HepG2 (cell line): ENCODE measurements around the gene SIX5. TPM values are rescaled to one million over a fixed set of nuclear protein-coding genes. Genes with fewer than 3 reads are reported as not detected.

Experiments
- ATAC-seq: fragments of 200-7000 bp; cut with Tn5 transposase; 3 replicates; pipeline ENCODE4 v1.9.1; 2020; ENCODE audit warnings: mild to moderate bottlenecking, moderate library complexity
- BruUV-seq: library from RNA; stranded (reverse); fragments of 400-500 nt; replicated peaks from 2 replicates; lab custom pipeline; 2021; lab: Mats Ljungman, UMichigan
- CTCF ChIA-PET: fragments of 300-600 bp; formaldehyde crosslinking; extraction: SDS; loops from one replicate; lab custom pipeline; 2021; ENCODE audit warnings: low total read pairs, inconsistent platforms, low intra/inter-chr PET ratio; lab: Yijun Ruan, JAX
- POLR2A ChIA-PET: fragments of 350-600 bp; sonication (Branson Sonifier 250); formaldehyde crosslinking; loops from one replicate; lab custom pipeline; 2020; ENCODE audit warnings: antibody characterized with exemption, inconsistent platforms; lab: Yijun Ruan, JAX
- DNase-seq: peaks from one replicate; pipeline ENCODE4 v3.0.0-alpha.2; 2015; ENCODE audit warnings: low spot score
- FAIRE-seq: peaks from 3 replicates; lab custom pipeline; 2011; peaks lifted over from hg19 to GRCh38; lab: Jason Lieb, UNC
- H2AFZ ChIP-seq: one replicate; pipeline ENCODE4 v1.6.1; 2011; ENCODE audit warnings: low read length, inconsistent platforms
- H3K27ac ChIP-seq: fragments of 300-600 bp; 3 replicates; pipeline ENCODE4 v1.8.0; 2011; ENCODE audit warnings: mixed run types, mild to moderate bottlenecking, mixed read lengths, low read length, inconsistent platforms; ENCODE audit not compliant: insufficient read depth; ENCODE audit errors: extremely low read length
- H3K27me3 ChIP-seq, 2 experiments: fragments of 200-600 bp in 1 of 2; 2 replicates in 1 of 2; 3 replicates in 1 of 2; pipeline versions ENCODE4 v1.6.0 to v1.8.0; 2011; ENCODE audit warnings: low read length in 2 of 2, mild to moderate bottlenecking in 2 of 2, moderate library complexity in 2 of 2, inconsistent platforms in 1 of 2; ENCODE audit not compliant: insufficient read depth in 2 of 2, control insufficient read depth in 1 of 2
- H3K36me3 ChIP-seq, 2 experiments: fragments of 200-600 bp in 1 of 2; replicated peaks in 1 of 2; 2 replicates in 1 of 2; 3 replicates in 1 of 2; pipeline versions ENCODE4 v1.5.1 to v1.8.0; 2011; ENCODE audit warnings: low read length in 2 of 2, inconsistent platforms in 1 of 2; ENCODE audit not compliant: insufficient read depth in 2 of 2, control insufficient read depth in 1 of 2
- H3K4me1 ChIP-seq: 2 replicates; pipeline ENCODE4 v1.5.1; 2012; ENCODE audit warnings: low read length, inconsistent platforms; ENCODE audit not compliant: insufficient read depth
- H3K4me2 ChIP-seq: 2 replicates; pipeline ENCODE4 v1.6.0; 2011; ENCODE audit warnings: low read depth, low read length, inconsistent platforms
- H3K4me3 ChIP-seq, 3 experiments: fragments of 200-600 bp in 1 of 3; sonication (generic), shearing (Covaris generic) in 1 of 3; replicated peaks in 1 of 3; 2 replicates each; pipeline ENCODE4 v1.5.1; 2011 to 2016; ENCODE audit warnings: low read length in 3 of 3, inconsistent platforms in 2 of 3, low read depth in 2 of 3, mild to moderate bottlenecking in 2 of 3, control low read depth in 1 of 3, mixed read lengths in 1 of 3; ENCODE audit not compliant: insufficient read depth in 1 of 3
- H3K79me2 ChIP-seq: one replicate; pipeline ENCODE4 v1.6.1; 2011; ENCODE audit warnings: low read length, inconsistent platforms; ENCODE audit not compliant: insufficient read depth
- H3K9ac ChIP-seq: 2 replicates; pipeline ENCODE4 v1.6.0; 2011; ENCODE audit warnings: mild to moderate bottlenecking, low read depth, low read length, inconsistent platforms; ENCODE audit not compliant: insufficient read depth
- H3K9me3 ChIP-seq: 2 replicates; pipeline ENCODE4 v1.5.1; 2012; ENCODE audit warnings: mild to moderate bottlenecking, low read length
- H4K20me1 ChIP-seq: 2 replicates; pipeline ENCODE4 v1.6.0; 2011; ENCODE audit warnings: inconsistent platforms, mild to moderate bottlenecking, low read length, moderate library complexity; ENCODE audit not compliant: insufficient read depth
- BHLHE40 ChIP-seq: IDR thresholded peaks from 2 replicates; pipeline ENCODE4 v1.6.1; 2011; ENCODE audit warnings: low read length, improper control_type of control experiment
- NFIC ChIP-seq: IDR thresholded peaks from 2 replicates; pipeline ENCODE4 v1.6.1; 2012; ENCODE audit warnings: mild to moderate bottlenecking, low read length, inconsistent platforms
- RBAK ChIP-seq: sonication (generic); formaldehyde crosslinking; IDR thresholded peaks from 2 replicates; pipeline ENCODE4 v1.5.1; 2020; ENCODE audit warnings: mild to moderate bottlenecking, missing genetic modification reagents
- SPEN ChIP-seq: sonication (generic); formaldehyde crosslinking; IDR thresholded peaks from 2 replicates; pipeline ENCODE4 v1.5.1; 2020; ENCODE audit warnings: low read depth, mild to moderate bottlenecking, missing genetic modification reagents
- THAP11 ChIP-seq: IDR thresholded peaks from 2 replicates; pipeline ENCODE4 v1.6.1; 2016; ENCODE audit warnings: missing biosample characterization, missing genetic modification reagents
- ZFP36L1 ChIP-seq: sonication (generic); formaldehyde crosslinking; IDR thresholded peaks from 2 replicates; pipeline ENCODE4 v1.8.0; 2022; ENCODE audit warnings: mild to moderate bottlenecking, missing genetic modification reagents, moderate library complexity
- ZMAT3 ChIP-seq: sonication (generic); formaldehyde crosslinking; conservative IDR thresholded peaks from 2 replicates; pipeline ENCODE4 v1.7.0; 2021; ENCODE audit warnings: missing genetic modification reagents
- ZNF446 ChIP-seq: sonication (generic); formaldehyde crosslinking; IDR thresholded peaks from 2 replicates; pipeline ENCODE4 v1.5.0; 2020; ENCODE audit warnings: mild to moderate bottlenecking, missing genetic modification reagents
- ZNF576 ChIP-seq: sonication (generic); formaldehyde crosslinking; IDR thresholded peaks from 2 replicates; pipeline ENCODE4 v1.4.0; 2020; ENCODE audit warnings: mild to moderate bottlenecking, missing genetic modification reagents
- ZNF775 ChIP-seq: sonication (generic); formaldehyde crosslinking; IDR thresholded peaks from 2 replicates; pipeline ENCODE4 v1.4.0; 2020; ENCODE audit warnings: missing genetic modification reagents, mild to moderate bottlenecking, moderate library complexity, borderline replicate concordance
- WGBS: methylation state at CpG from one replicate; pipeline ENCODE4 v1.1.6; 2017; ENCODE audit warnings: low lambda C conversion rate; 5-methylcytosine and 5-hydroxymethylcytosine counted together
- in situ Hi-C: cut with HindIII; loops from 2 replicates; pipeline ENCODE4 v1.10.0; 2017; ENCODE audit warnings: low pct_unique_long_range_greater_than_20kb; ENCODE audit not compliant: extremely low pct_ligation_motif_present
- intact Hi-C: fragments of 100-400 bp; cut with micrococcal nuclease; formaldehyde crosslinking; loops from one replicate; pipeline ENCODE4 v1.10.0; 2022; ENCODE audit not compliant: unreplicated experiment
- polyA plus RNA-seq, 8 experiments: library from polyadenylated mRNA; depleted of rRNA in 3 of 8; stranded (reverse) in 7 of 8; unstranded in 1 of 8; fragments of >200 nt; fragmentation: Illumina TruSeq in 4 of 8; extraction: Trizol in 4 of 8; gene quantifications; 2 replicates each; pipeline versions ENCODE4 v1.2.1 to v1.2.3, GENCODE V29; 2011 to 2016; ENCODE audit warnings: low read depth in 4 of 8, missing spikeins in 1 of 8, mixed read lengths in 1 of 8; ENCODE audit not compliant: insufficient read depth in 1 of 8
- total RNA-seq, 5 experiments: library from RNA; depleted of rRNA; stranded (reverse); fragments of >200 nt; fragmentation: Illumina TruSeq; extraction: Trizol; gene quantifications; 2 replicates each; pipeline ENCODE4 v1.2.3, GENCODE V29; 2016; ENCODE audit warnings: low read depth in 1 of 5
- TF ChIP-seq, protein P1 (sequence below): IDR thresholded peaks from 2 replicates; pipeline ENCODE4 v1.6.1; 2016; ENCODE audit warnings: low read depth, missing genetic modification reagents, missing compliant biosample characterization

Gene SIX5
- total and polyA plus RNA-seq, 2 of the 13 experiments (the other 11 are each of a cell fraction or from before 2014, with no cell fraction given), result 7.7 to 10.5 TPM

- DNase-seq (no peak), FAIRE-seq (no peak), ATAC-seq (no peak)
- ChIA-PET CTCF (interaction anchor here (2.4 kb wide), 1 partner anchor 28 kb away, joined by 17 read pairs; no protein-coding TSS in a partner anchor), POLR2A (interaction anchor here (0.9 to 4.7 kb wide), 9 partner anchors 10 to 188 kb away, joined by 4 to 94 read pairs (median 11); partner anchors contain the start of genes DMPK, DMWD, FOXA3 and QPCTL)
- no peaks in the 10 kb centered on the region for H3K27me3 ChIP-seq
- peaks cover 3% of the 10 kb centered on the region for H3K79me2 ChIP-seq
- no peaks in the 10 kb centered on the region for H3K36me3 ChIP-seq
- peak overlapping the region; percentile 48 for H3K9ac ChIP-seq
- intact Hi-C loops (no loop called here), in situ Hi-C loops (no loop called here)
- H3K4me3 ChIP-seq, result peak overlapping the region in 2 of 3 experiments; percentile 52 to 69; a peak in 2 of 6 replicates
- 94% methylated on average over 23 of the region's 46 CpGs for WGBS
- peak overlapping the region; percentile 85 for H3K27ac ChIP-seq
- no peak overlapping the region for H2AFZ ChIP-seq
- peaks cover 24% of the 10 kb centered on the region for H3K4me1 ChIP-seq
- H3K4me2 ChIP-seq, result peak overlapping the region; percentile 72
- H4K20me1 ChIP-seq, result no peaks in the 10 kb centered on the region
- no TSS peak for BruUV-seq
- H3K9me3 ChIP-seq, result no peaks in the 10 kb centered on the region
- TF ChIP-seq, protein P1, sequence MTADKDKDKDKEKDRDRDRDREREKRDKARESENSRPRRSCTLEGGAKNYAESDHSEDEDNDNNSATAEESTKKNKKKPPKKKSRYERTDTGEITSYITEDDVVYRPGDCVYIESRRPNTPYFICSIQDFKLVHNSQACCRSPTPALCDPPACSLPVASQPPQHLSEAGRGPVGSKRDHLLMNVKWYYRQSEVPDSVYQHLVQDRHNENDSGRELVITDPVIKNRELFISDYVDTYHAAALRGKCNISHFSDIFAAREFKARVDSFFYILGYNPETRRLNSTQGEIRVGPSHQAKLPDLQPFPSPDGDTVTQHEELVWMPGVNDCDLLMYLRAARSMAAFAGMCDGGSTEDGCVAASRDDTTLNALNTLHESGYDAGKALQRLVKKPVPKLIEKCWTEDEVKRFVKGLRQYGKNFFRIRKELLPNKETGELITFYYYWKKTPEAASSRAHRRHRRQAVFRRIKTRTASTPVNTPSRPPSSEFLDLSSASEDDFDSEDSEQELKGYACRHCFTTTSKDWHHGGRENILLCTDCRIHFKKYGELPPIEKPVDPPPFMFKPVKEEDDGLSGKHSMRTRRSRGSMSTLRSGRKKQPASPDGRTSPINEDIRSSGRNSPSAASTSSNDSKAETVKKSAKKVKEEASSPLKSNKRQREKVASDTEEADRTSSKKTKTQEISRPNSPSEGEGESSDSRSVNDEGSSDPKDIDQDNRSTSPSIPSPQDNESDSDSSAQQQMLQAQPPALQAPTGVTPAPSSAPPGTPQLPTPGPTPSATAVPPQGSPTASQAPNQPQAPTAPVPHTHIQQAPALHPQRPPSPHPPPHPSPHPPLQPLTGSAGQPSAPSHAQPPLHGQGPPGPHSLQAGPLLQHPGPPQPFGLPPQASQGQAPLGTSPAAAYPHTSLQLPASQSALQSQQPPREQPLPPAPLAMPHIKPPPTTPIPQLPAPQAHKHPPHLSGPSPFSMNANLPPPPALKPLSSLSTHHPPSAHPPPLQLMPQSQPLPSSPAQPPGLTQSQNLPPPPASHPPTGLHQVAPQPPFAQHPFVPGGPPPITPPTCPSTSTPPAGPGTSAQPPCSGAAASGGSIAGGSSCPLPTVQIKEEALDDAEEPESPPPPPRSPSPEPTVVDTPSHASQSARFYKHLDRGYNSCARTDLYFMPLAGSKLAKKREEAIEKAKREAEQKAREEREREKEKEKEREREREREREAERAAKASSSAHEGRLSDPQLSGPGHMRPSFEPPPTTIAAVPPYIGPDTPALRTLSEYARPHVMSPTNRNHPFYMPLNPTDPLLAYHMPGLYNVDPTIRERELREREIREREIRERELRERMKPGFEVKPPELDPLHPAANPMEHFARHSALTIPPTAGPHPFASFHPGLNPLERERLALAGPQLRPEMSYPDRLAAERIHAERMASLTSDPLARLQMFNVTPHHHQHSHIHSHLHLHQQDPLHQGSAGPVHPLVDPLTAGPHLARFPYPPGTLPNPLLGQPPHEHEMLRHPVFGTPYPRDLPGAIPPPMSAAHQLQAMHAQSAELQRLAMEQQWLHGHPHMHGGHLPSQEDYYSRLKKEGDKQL (CRISPR knock-in tag), result no peak
- TF ChIP-seq ZMAT3 (CRISPR knock-in tag) (no peak), RBAK (CRISPR knock-in tag) (no peak), NFIC (no peak), SPEN (no peak), BHLHE40 (no peak), ZFP36L1 (CRISPR knock-in tag) (no peak), ZNF446 (no peak), ZNF576 (CRISPR knock-in tag) (no peak), ZNF775 (CRISPR knock-in tag) (no peak), THAP11 (no peak)
Measured at GRCh38 chr19:45771311-45771933, 2.4 kb upstream of the SIX5 start.
